Measurements from ENCODE around the gene CRLF1.

The CRLF1 gene

DNA sequence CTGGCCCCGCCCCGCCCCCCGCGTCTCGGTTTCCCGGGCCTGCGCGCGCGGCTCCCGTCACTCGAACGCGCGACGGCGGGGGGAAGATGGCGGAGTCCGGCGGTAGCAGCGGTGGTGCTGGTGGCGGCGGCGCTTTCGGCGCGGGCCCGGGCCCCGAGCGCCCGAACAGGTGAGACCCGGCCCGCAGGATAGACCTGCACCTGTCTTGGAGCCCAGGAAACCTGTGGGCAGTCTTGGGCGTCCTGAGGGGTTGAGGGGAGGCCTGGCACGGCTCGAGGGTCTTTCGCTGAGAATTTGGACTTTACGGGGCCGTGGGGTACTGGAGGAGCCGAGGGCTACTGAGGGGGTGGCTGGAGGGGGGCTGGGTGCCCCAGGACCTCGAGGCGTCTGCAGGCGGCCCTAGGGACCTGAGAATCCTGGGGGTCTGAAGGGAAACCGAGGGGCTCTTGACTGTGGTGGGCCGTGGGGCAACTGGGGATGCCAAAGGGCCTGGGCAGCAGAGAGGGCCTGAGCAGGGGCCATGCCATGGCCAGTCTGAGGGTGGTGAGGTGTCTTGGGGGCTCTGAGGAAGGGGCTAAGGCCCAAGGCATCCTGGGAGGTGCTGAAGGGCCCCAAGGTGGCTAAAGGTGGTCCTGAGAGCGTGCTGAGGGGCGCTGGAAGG is 30.5 kb upstream of the CRLF1 start, which contains the start of gene KLHL26:
Gene KLHL26 (plus strand): TSS at position 60 of the 661 bp plus-strand sequence. CDS start 27 bp downstream, at position 87.
- DNase-seq (ENCODE audit: low read depth in 2 of 2) = no peak
- peak within 1 kb of the TSS; percentile 74 to 89 for H3K4me3 ChIP-seq (replicated peaks in 1 of 2; ENCODE audit: low read depth in 2 of 2, low read length in 2 of 2)
- TF ChIP-seq, protein P1, sequence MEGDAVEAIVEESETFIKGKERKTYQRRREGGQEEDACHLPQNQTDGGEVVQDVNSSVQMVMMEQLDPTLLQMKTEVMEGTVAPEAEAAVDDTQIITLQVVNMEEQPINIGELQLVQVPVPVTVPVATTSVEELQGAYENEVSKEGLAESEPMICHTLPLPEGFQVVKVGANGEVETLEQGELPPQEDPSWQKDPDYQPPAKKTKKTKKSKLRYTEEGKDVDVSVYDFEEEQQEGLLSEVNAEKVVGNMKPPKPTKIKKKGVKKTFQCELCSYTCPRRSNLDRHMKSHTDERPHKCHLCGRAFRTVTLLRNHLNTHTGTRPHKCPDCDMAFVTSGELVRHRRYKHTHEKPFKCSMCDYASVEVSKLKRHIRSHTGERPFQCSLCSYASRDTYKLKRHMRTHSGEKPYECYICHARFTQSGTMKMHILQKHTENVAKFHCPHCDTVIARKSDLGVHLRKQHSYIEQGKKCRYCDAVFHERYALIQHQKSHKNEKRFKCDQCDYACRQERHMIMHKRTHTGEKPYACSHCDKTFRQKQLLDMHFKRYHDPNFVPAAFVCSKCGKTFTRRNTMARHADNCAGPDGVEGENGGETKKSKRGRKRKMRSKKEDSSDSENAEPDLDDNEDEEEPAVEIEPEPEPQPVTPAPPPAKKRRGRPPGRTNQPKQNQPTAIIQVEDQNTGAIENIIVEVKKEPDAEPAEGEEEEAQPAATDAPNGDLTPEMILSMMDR (IDR thresholded peaks at IDR 0.05; ENCODE audit: low read depth, low read length) = no peak

DNA sequence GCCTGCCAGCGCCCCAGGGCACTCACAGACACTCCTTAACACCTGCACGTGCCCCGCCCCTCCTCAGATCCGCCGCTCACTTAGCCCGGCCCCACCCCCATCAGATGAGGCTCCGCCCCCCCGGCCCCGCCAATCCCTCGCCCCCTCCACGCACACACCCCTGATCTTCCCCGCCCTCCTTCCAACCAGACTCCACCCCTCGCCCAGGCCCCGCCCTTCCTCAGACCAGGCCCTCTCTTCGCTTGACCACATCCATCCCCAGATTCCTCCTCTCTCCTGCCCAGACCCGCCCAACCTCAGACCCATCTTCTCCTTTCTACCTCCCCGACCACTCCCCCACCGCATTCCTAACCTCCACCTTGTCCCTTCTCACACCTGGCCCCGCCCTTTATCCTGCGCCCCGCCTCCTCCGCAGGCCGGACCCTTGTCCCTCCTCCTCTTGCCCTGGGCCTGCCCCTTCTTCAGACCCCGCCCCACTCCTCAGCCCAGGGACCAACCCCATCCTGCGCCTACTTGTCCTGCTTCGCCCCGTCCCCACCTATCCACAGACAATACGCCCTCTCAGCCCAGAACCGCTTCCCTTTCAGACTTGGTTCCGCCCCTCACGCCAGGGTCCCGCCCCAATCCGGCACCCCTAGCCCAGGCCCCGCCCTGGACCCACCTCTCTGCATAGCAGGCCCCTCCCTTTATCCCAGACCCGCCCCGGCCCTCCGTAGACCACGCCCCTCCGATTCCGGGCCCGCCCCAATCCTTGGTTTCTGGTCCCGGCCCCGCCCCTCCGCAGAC is 29.8 kb upstream of the CRLF1 start:
- peak overlapping the region; percentile 47 to 74 for H3K4me3 ChIP-seq (replicated peaks in 1 of 2; ENCODE audit: low read depth in 2 of 2, low read length in 2 of 2)
- TF ChIP-seq, protein P1 (IDR thresholded peaks at IDR 0.05; ENCODE audit: low read depth, low read length) = no peak
- peak; percentile 95 to 98 for DNase-seq (ENCODE audit: low read depth in 2 of 2)

DNA sequence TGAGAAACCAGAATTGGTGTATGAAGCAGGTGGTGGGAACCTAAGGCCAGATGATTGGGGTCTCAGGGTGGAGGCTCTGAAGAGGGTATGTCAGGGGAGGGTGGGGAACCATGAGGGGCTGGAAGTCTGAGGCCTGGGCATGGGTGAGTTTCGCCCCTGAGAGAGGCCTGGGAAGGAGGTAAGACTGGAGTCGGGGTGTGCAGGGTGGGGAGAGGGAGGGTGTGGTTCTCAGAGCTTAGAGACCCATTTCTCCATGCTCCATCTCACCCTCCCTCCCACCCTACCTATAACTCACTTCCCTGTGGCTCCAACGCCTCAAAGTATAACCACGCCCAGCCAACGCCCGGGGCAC is 29.2 kb upstream of the CRLF1 start:
- no peak for DNase-seq (ENCODE audit: low read depth in 2 of 2)
- TF ChIP-seq, protein P1 (IDR thresholded peaks at IDR 0.05; ENCODE audit: low read depth, low read length) = no peak
- no peak overlapping the region for H3K4me3 ChIP-seq (replicated peaks in 1 of 2; ENCODE audit: low read depth in 2 of 2, low read length in 2 of 2)

DNA sequence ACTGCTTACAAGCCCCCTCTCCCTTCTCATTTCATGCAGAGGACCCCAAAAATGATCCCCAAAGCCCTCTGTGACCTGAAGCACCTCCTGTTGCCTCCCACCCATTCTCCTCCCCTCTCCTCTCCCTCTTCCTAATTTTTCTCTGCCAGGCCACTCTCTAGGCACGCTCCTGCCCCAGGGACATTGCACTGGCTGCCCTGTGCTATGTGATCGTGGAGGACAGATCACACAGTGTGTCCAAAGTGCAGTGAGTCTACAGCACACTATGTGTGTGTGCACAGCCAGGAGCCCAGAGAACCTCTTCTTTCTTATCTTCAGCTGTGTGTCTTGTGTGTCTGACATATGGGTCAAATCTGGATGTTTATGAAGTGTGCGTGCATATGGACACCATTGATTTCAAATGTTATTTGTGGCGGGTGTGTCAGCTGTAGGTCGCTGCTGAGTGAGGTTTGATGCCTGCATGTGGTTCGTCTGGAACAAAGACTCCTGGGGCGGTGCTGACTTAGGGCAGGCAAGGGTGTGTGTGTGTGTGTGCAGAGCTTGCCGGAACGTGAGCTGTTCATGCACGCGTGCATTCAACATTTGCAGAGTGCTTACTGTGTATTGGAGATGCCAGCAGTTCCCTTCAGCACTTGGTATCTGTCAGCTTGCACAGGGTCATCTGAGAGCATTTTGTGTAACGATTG is 28.2 kb upstream of the CRLF1 start:
- DNase-seq (ENCODE audit: low read depth in 2 of 2) = peak in 1 of 2 donors; percentile 37

DNA sequence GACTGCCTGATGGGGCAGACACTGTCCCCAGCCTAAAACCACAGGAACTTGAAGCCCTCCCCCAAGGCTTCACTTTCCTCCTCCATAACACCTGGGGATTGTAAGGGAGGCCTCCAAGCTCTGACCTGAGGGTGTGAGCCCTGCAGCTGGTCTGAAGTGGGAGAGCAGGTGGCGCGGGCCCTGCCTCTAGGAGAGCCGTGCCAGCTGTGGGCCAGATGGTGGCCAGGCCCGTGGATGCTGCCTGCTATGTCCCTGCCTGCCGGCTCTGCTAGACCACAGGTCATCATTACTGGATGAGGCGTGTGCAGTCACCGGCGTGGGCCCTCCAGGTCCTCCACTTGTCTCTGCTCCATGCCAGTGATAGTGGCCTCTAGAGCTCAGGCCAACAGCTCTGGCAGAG is 26.7 kb upstream of the CRLF1 start:
- TF ChIP-seq, protein P1 (IDR thresholded peaks at IDR 0.05; ENCODE audit: low read depth, low read length) = no peak
- DNase-seq (ENCODE audit: low read depth in 2 of 2) = no peak
- no peak overlapping the region for H3K4me3 ChIP-seq (replicated peaks in 1 of 2; ENCODE audit: low read depth in 2 of 2, low read length in 2 of 2)

More for the DNA sequence above, 28.2 kb upstream of the CRLF1 start:
- TF ChIP-seq, protein P1 (IDR thresholded peaks at IDR 0.05; ENCODE audit: low read depth, low read length) = no peak
- no peak overlapping the region for H3K4me3 ChIP-seq (replicated peaks in 1 of 2; ENCODE audit: low read depth in 2 of 2, low read length in 2 of 2)

DNA sequence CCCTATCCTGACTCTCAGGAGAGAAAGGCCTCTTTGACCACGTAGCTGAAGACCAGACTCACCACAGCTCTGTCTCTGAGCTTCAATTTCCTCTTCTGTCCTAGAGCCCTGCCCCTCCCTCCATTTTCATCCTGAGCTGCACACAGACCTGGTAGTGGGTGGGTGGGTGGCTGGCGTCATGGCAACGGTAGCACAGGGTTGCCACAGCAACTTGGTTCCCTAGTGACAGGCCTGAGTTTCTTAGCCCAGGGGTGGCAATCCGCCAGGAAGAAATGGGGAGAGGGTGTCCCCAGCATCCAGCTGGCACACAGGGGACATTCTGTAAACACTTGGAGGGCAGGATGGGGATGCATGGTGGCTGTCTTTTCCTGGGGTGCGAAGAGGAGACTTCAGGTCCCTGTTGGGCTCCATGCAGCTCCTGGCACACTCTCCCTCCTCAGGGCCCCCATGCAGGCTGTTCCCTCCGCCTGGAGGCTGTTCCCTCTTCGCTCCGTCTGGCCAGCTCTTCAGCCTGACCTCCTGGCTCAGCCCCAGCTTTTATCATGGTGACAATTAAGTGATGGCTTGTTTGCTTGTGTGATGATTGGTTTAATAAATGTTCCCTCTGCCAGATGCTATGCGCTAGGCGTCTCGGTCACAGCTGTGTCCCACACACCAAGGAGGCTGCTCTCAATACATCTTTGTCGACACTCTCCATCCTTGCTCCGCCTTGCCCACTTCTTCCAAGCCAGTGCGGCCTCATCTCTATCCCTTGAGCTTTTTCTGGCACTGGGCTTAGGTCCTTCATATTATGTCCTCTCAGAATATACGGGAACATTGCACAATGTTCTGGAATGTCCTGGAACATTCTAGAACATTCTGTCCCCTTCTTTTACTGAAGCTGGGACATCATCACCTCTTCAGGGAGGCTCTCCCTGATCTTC is 22.8 kb upstream of the CRLF1 start:
- TF ChIP-seq, protein P1 (IDR thresholded peaks at IDR 0.05; ENCODE audit: low read depth, low read length) = no peak
- H3K4me3 ChIP-seq (replicated peaks in 1 of 2; ENCODE audit: low read depth in 2 of 2, low read length in 2 of 2) = no peak overlapping the region
- DNase-seq (ENCODE audit: low read depth in 2 of 2) = peak; percentile 65 to 74

Measured in cardiac fibroblast (primary cell).